SK-N-SH treated with all-trans-retinoic acid at 6 μM for 48 hours (cell line): ENCODE data around the gene AAK1.
A peak's percentile ranks its signal among the peaks of the same experiment; 100 is the strongest.

Experiments
- ATAC-seq: fragments of 200-7000 bp; cut with Tn5 transposase; 3 replicates; pipeline ENCODE4 v1.9.1; 2020; ENCODE audit warnings: mild to moderate bottlenecking, moderate library complexity
- BACH2 ChIP-seq: fragments of 250-450 bp; sonication (Bioruptor Pico); IDR thresholded peaks from 2 replicates; pipeline ENCODE4 v1.9.0; 2021; ENCODE audit warnings: mild to moderate bottlenecking, borderline replicate concordance
- CREB5 ChIP-seq: fragments of 250-450 bp; sonication (Bioruptor Pico); IDR thresholded peaks from 2 replicates; pipeline ENCODE4 v1.5.1; 2020; ENCODE audit warnings: low read depth, mild to moderate bottlenecking, moderate library complexity
- CSRNP3 ChIP-seq: fragments of 250-450 bp; sonication (Bioruptor Pico); IDR thresholded peaks from 2 replicates; pipeline ENCODE4 v1.5.1; 2021; ENCODE audit warnings: mild to moderate bottlenecking, moderate library complexity
- ESRRG ChIP-seq: fragments of 250-450 bp; sonication (Bioruptor Pico); IDR thresholded peaks from 2 replicates; pipeline ENCODE4 v1.6.1; 2021; ENCODE audit warnings: mild to moderate bottlenecking
- GLIS3 ChIP-seq: fragments of 250-450 bp; sonication (Bioruptor Pico); IDR thresholded peaks from 2 replicates; pipeline ENCODE4 v1.5.0; 2020; ENCODE audit warnings: mild to moderate bottlenecking, moderate library complexity
- ISL1 ChIP-seq: fragments of 250-450 bp; sonication (Bioruptor Pico); IDR thresholded peaks from 2 replicates; pipeline ENCODE4 v2.1.2; 2022; ENCODE audit warnings: mild to moderate bottlenecking, moderate library complexity
- PPARA ChIP-seq: fragments of 250-450 bp; sonication (Bioruptor Pico); IDR thresholded peaks from 2 replicates; pipeline ENCODE4 v1.5.0; 2020; ENCODE audit warnings: mild to moderate bottlenecking, borderline replicate concordance
- RARB ChIP-seq: fragments of 250-450 bp; sonication (Bioruptor Pico); IDR thresholded peaks from 2 replicates; pipeline ENCODE4 v1.8.0; 2021; ENCODE audit warnings: mild to moderate bottlenecking, moderate library complexity
- SNAI2 ChIP-seq: fragments of 250-450 bp; sonication (Bioruptor Pico); IDR thresholded peaks from 2 replicates; pipeline ENCODE4 v1.5.0; 2020; ENCODE audit warnings: mild to moderate bottlenecking, moderate library complexity
- TCF4 ChIP-seq: fragments of 250-450 bp; sonication (Bioruptor Pico); IDR thresholded peaks from 2 replicates; pipeline ENCODE4 v1.8.0; 2021; ENCODE audit warnings: mild to moderate bottlenecking, moderate library complexity, borderline replicate concordance
- ZFP3 ChIP-seq: fragments of 250-450 bp; sonication (Bioruptor Pico); IDR thresholded peaks from 2 replicates; pipeline ENCODE4 v1.5.0; 2020; ENCODE audit warnings: mild to moderate bottlenecking, moderate library complexity
- ZFP30 ChIP-seq: fragments of 450-650 bp; formaldehyde crosslinking; IDR thresholded peaks from 2 replicates; pipeline ENCODE4 v1.5.0; 2022; ENCODE audit warnings: mild to moderate bottlenecking, moderate library complexity
- ZNF565 ChIP-seq: fragments of 450-650 bp; formaldehyde crosslinking; conservative IDR thresholded peaks from 2 replicates; pipeline ENCODE4 v1.5.0; 2020; ENCODE audit warnings: low read depth, mild to moderate bottlenecking, moderate library complexity
- ZNF70 ChIP-seq: fragments of 450-650 bp; formaldehyde crosslinking; IDR thresholded peaks from 2 replicates; pipeline ENCODE4 v1.5.0; 2020; ENCODE audit warnings: mild to moderate bottlenecking, moderate library complexity
- ZNF8 ChIP-seq: fragments of 450-650 bp; formaldehyde crosslinking; IDR thresholded peaks from 2 replicates; pipeline ENCODE4 v1.5.0; 2020; ENCODE audit warnings: mild to moderate bottlenecking, moderate library complexity
- TF ChIP-seq, protein P1 (sequence below): fragments of 250-450 bp; sonication (Bioruptor Pico); IDR thresholded peaks from 2 replicates; pipeline ENCODE4 v1.8.0; 2021; ENCODE audit warnings: low read depth, mild to moderate bottlenecking, moderate library complexity, borderline replicate concordance
- TF ChIP-seq, protein P2 (sequence below): fragments of 250-450 bp; sonication (Bioruptor Pico); IDR thresholded peaks from 2 replicates; pipeline ENCODE4 v1.5.0; 2020; ENCODE audit warnings: mild to moderate bottlenecking, moderate library complexity
- TF ChIP-seq, protein P3 (sequence below): fragments of 250-450 bp; sonication (Bioruptor Pico); IDR thresholded peaks from 2 replicates; pipeline ENCODE4 v1.8.0; 2020; ENCODE audit warnings: mild to moderate bottlenecking, moderate library complexity, borderline replicate concordance

AAK1 gene

DNA sequence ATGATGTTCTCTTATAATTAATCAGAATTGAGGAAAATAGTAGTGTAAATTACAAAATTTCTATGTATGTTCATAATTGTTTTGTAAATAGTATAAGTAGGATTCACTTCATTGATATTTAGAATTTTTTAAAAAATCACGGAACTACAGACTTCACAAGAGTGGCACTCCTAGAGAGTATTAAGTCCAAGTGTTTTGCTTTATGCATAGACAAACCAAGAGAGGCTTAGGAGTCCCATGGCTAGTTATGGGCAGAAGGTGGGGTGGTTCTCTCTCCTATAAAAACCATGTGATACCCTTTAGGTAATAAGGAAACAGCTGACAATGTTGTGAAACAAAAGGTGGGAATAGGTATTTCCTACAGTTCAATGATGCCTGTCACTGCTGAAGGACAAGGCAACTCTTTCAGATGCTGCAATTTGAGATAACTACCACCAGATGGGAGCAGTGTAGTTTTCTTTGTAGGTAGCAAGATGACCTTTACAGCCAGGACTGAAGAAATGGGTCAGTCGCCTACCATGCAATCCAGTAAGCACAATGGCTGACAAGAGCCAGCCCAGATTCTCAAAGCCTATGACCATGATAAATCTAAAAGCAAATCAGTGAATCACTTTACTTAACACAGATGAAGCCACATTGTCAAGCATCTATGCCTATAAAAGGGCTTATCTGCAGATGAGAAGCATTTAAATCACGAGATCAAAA, 83.9 kb downstream of the AAK1 start:
- no peak for TF ChIP-seq CSRNP3 (CRISPR knock-in tag)
- TF ChIP-seq BACH2, result no peak
- TF ChIP-seq ISL1 (CRISPR knock-in tag), result no peak
- no peak for TF ChIP-seq CREB5 (CRISPR knock-in tag)
- TF ChIP-seq, protein P1, sequence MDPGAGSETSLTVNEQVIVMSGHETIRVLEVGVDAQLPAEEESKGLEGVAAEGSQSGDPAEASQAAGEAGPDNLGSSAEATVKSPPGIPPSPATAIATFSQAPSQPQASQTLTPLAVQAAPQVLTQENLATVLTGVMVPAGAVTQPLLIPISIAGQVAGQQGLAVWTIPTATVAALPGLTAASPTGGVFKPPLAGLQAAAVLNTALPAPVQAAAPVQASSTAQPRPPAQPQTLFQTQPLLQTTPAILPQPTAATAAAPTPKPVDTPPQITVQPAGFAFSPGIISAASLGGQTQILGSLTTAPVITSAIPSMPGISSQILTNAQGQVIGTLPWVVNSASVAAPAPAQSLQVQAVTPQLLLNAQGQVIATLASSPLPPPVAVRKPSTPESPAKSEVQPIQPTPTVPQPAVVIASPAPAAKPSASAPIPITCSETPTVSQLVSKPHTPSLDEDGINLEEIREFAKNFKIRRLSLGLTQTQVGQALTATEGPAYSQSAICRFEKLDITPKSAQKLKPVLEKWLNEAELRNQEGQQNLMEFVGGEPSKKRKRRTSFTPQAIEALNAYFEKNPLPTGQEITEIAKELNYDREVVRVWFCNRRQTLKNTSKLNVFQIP (CRISPR knock-in tag), result no peak
- TF ChIP-seq ZFP3 (CRISPR knock-in tag), result no peak
- no peak for TF ChIP-seq ESRRG (CRISPR knock-in tag)
- TF ChIP-seq GLIS3 (CRISPR knock-in tag), result no peak
- no peak for TF ChIP-seq ZNF70 (CRISPR knock-in tag)
- no peak for TF ChIP-seq RARB
- no peak for TF ChIP-seq ZNF565 (CRISPR knock-in tag)
- ATAC-seq, result peak; percentile 90

GRCh38 chr2:69556008-69556407, 87.5 kb downstream of the AAK1 start:
- no peak for ATAC-seq
- TF ChIP-seq PPARA (CRISPR knock-in tag) (no peak), TCF4 (CRISPR knock-in tag) (no peak), CSRNP3 (CRISPR knock-in tag) (no peak), SNAI2 (CRISPR knock-in tag) (no peak)
- TF ChIP-seq, all 23 proteins: peak for 0

DNA sequence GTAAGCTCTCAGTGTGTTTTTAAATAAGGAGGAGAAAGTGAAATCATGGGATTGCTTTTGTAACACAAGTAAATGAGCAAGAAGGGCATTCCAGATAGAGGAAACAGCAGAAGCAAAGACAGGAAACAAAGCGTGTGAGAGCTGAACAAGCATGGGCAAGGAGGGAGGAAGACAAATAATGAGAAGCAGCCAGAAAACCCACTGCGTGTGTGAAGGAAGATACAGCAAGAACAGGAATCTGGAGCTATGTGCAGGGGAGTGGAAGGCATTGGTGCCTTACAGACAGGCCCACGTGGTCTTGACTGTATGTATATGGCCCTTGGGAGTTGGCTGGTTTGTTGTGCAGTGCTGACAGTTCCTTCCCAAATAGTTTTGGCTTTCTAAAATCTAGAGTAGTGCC, 88.6 kb downstream of the AAK1 start:
- TF ChIP-seq ZFP30, result no peak
- TF ChIP-seq, protein P2, sequence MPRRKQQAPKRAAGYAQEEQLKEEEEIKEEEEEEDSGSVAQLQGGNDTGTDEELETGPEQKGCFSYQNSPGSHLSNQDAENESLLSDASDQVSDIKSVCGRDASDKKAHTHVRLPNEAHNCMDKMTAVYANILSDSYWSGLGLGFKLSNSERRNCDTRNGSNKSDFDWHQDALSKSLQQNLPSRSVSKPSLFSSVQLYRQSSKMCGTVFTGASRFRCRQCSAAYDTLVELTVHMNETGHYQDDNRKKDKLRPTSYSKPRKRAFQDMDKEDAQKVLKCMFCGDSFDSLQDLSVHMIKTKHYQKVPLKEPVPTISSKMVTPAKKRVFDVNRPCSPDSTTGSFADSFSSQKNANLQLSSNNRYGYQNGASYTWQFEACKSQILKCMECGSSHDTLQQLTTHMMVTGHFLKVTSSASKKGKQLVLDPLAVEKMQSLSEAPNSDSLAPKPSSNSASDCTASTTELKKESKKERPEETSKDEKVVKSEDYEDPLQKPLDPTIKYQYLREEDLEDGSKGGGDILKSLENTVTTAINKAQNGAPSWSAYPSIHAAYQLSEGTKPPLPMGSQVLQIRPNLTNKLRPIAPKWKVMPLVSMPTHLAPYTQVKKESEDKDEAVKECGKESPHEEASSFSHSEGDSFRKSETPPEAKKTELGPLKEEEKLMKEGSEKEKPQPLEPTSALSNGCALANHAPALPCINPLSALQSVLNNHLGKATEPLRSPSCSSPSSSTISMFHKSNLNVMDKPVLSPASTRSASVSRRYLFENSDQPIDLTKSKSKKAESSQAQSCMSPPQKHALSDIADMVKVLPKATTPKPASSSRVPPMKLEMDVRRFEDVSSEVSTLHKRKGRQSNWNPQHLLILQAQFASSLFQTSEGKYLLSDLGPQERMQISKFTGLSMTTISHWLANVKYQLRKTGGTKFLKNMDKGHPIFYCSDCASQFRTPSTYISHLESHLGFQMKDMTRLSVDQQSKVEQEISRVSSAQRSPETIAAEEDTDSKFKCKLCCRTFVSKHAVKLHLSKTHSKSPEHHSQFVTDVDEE, result no peak
- TF ChIP-seq, protein P3, sequence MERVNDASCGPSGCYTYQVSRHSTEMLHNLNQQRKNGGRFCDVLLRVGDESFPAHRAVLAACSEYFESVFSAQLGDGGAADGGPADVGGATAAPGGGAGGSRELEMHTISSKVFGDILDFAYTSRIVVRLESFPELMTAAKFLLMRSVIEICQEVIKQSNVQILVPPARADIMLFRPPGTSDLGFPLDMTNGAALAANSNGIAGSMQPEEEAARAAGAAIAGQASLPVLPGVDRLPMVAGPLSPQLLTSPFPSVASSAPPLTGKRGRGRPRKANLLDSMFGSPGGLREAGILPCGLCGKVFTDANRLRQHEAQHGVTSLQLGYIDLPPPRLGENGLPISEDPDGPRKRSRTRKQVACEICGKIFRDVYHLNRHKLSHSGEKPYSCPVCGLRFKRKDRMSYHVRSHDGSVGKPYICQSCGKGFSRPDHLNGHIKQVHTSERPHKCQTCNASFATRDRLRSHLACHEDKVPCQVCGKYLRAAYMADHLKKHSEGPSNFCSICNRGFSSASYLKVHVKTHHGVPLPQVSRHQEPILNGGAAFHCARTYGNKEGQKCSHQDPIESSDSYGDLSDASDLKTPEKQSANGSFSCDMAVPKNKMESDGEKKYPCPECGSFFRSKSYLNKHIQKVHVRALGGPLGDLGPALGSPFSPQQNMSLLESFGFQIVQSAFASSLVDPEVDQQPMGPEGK (CRISPR knock-in tag), result no peak
- TF ChIP-seq SNAI2 (CRISPR knock-in tag), result no peak
- no peak for TF ChIP-seq RARB
- TF ChIP-seq CREB5 (CRISPR knock-in tag), result no peak
- no peak for TF ChIP-seq CSRNP3 (CRISPR knock-in tag)
- TF ChIP-seq TCF4 (CRISPR knock-in tag), result no peak
- TF ChIP-seq ZNF70 (CRISPR knock-in tag), result no peak
- TF ChIP-seq ZNF8 (CRISPR knock-in tag), result no peak
- no peak for TF ChIP-seq PPARA (CRISPR knock-in tag)
- TF ChIP-seq, all 23 proteins: peak for 0
- ATAC-seq, result no peak
